Fibroblast of skin of right biceps (primary cell): ENCODE measurements around the gene ECE1.
A peak's percentile ranks its signal among the peaks of the same experiment; 100 is the strongest.

ENCODE experiments used
- DNase-seq: peaks from one replicate; pipeline ENCODE4 v3.0.0-alpha.2; 2013

The ECE1 gene

GRCh38 chr1:21307663-21308305 lies 17.5 kb upstream of the ECE1 start:
- no peak for DNase-seq

- DNase-seq = no peak
Measured at GRCh38 chr1:21307210-21307609, 16.9 kb upstream of the ECE1 start.

- no peak for DNase-seq
Measured at GRCh38 chr1:21305900-21306189, 15.6 kb upstream of the ECE1 start.

- DNase-seq = no peak
Measured at GRCh38 chr1:21305155-21305899, 15.1 kb upstream of the ECE1 start.

GRCh38 chr1:21304488-21304887 lies 14.2 kb upstream of the ECE1 start:
- DNase-seq = no peak

- peak; percentile 72 for DNase-seq
Measured at GRCh38 chr1:21302747-21303715, 12.8 kb upstream of the ECE1 start.

- no peak for DNase-seq
Measured at GRCh38 chr1:21301794-21302440, 11.7 kb upstream of the ECE1 start.

- no peak for DNase-seq
Measured at GRCh38 chr1:21300774-21301173, 10.5 kb upstream of the ECE1 start.

- no peak for DNase-seq
Measured at GRCh38 chr1:21299780-21300395, 9.6 kb upstream of the ECE1 start.

- DNase-seq = no peak
Measured at GRCh38 chr1:21298981-21299391, 8.7 kb upstream of the ECE1 start.

- DNase-seq = no peak
Measured at GRCh38 chr1:21297975-21298374, 7.7 kb upstream of the ECE1 start.

GRCh38 chr1:21296509-21297354 lies 6.5 kb upstream of the ECE1 start:
- DNase-seq = no peak

GRCh38 chr1:21295545-21295944 lies 5.3 kb upstream of the ECE1 start:
- no peak for DNase-seq

GRCh38 chr1:21295002-21295401 lies 4.7 kb upstream of the ECE1 start:
- DNase-seq = peak; percentile 61

GRCh38 chr1:21294266-21294989 lies 4.2 kb upstream of the ECE1 start:
- no peak for DNase-seq

- no peak for DNase-seq
Measured at GRCh38 chr1:21293537-21294265, 3.4 kb upstream of the ECE1 start.

GRCh38 chr1:21292984-21293536 lies 2.8 kb upstream of the ECE1 start:
- no peak for DNase-seq

- no peak for DNase-seq
Measured at GRCh38 chr1:21292503-21292983, 2.3 kb upstream of the ECE1 start.

- DNase-seq = no peak
Measured at GRCh38 chr1:21291964-21292363, 1.7 kb upstream of the ECE1 start.

- DNase-seq = no peak
Measured at GRCh38 chr1:21291184-21291583, 921 bp upstream of the ECE1 start.
